ENCODE data around the gene SYNDIG1. TPM values are rescaled to one million over a fixed set of nuclear protein-coding genes. Genes with fewer than 3 reads are reported as not detected.

SYNDIG1 gene
- total RNA-seq, 1 donor from 2014 or later: 5.6 TPM

- no peaks in the 10 kb centered on the region for H3K27me3 Mint-ChIP-seq (ENCODE audit: low read depth)
- no peaks in the 10 kb centered on the region for H3K36me3 Mint-ChIP-seq (ENCODE audit: low read depth)
- DNase-seq (ENCODE audit: low spot score): peak; percentile 57
- H3K4me3 Mint-ChIP-seq (ENCODE audit: unreplicated experiment): no peak overlapping the region
- H3K4me1 Mint-ChIP-seq (ENCODE audit: low read depth): peaks cover 35% of the 10 kb centered on the region
- no peaks in the 10 kb centered on the region for H3K9me3 Mint-ChIP-seq (ENCODE audit: low read depth)
- H3K27ac Mint-ChIP-seq (ENCODE audit: unreplicated experiment): no peak overlapping the region
- no peak for TF ChIP-seq CTCF (IDR thresholded peaks at IDR 0.05)
These were observed 200.3 kb downstream of the SYNDIG1 start for GRCh38 chr20:24669701-24670100.

DNA sequence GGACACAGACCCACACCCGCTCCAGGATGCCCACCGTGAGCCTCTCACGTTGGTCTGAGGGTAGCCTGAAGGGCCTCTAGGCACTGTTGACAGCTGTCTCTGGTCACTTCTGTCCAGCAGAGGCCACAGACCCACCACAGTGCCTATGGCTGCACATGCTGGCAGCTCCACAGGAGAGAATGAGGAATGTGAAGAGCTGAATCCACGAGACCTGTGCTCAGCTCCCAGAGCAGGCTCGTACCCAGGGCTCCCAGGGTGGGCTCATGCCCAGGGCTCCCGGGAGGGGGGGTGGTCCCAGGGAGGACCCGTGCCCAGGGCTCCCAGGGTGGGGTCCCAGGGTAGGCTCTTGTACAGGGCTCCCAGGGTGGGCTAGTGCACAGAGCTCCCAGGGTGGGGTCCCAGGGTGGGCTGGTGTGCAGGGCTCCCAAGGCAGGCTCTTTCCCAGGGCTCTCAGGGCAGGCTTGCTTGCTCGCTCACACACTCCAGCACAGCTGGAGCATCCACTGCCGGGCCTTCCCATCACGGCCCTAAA lies 201.0 kb downstream of the SYNDIG1 start:
- Mint-ChIP-seq H3K27ac (ENCODE audit: unreplicated experiment) (no peak overlapping the region), H3K36me3 (ENCODE audit: low read depth) (no peaks in the 10 kb centered on the region), H3K9me3 (ENCODE audit: low read depth) (no peaks in the 10 kb centered on the region), H3K4me1 (ENCODE audit: low read depth) (peaks cover 35% of the 10 kb centered on the region), H3K27me3 (ENCODE audit: low read depth) (no peaks in the 10 kb centered on the region), H3K4me3 (ENCODE audit: unreplicated experiment) (no peak overlapping the region)
- peak; percentile 84 for DNase-seq (ENCODE audit: low spot score)
- no peak for TF ChIP-seq CTCF (IDR thresholded peaks at IDR 0.05)

- no peaks in the 10 kb centered on the region for H3K36me3 Mint-ChIP-seq (ENCODE audit: low read depth)
- peak; percentile 78 for DNase-seq (ENCODE audit: low spot score)
- no peak overlapping the region for H3K27ac Mint-ChIP-seq (ENCODE audit: unreplicated experiment)
- no peaks in the 10 kb centered on the region for H3K27me3 Mint-ChIP-seq (ENCODE audit: low read depth)
- H3K9me3 Mint-ChIP-seq (ENCODE audit: low read depth): no peaks in the 10 kb centered on the region
- TF ChIP-seq CTCF (IDR thresholded peaks at IDR 0.05): no peak
- peaks cover 35% of the 10 kb centered on the region for H3K4me1 Mint-ChIP-seq (ENCODE audit: low read depth)
- H3K4me3 Mint-ChIP-seq (ENCODE audit: unreplicated experiment): no peak overlapping the region
These were observed 201.6 kb downstream of the SYNDIG1 start for GRCh38 chr20:24670981-24671380.

DNA sequence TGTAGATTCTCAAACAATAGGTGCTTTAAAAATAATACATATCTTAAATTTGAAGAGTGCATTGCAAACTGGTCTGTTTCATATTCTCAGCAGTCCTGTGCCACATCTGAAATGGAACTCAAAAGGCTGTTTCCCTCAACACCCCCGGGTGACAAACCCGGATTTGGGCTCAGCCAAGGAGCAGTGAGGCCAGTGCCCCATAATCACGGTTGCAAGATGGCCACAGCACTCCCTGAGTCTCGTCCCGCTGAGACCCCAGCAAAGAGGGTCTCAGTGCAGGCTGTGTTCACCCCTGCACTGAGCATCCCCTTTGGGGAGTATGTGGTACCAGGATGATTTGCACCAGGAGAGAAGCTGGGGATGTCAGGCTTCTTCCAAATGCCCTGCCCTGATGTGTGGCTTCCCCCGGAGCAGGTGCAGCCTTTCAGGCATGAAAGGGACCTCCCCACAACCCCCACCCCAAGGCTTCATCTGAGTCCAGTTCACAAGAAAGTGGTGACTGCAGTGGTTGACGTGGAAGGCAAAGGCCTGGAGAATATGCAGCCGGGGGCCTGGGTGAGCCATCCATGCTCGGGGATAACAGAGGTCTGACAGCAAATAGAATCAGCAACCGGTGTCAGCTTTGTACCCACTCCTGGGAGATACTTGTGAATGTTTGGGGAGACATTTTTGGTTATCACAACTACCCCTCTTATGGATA lies 202.9 kb downstream of the SYNDIG1 start:
- H3K36me3 Mint-ChIP-seq (ENCODE audit: low read depth): no peaks in the 10 kb centered on the region
- DNase-seq (ENCODE audit: low spot score): peak; percentile 59
- H3K4me3 Mint-ChIP-seq (ENCODE audit: unreplicated experiment): no peak overlapping the region
- H3K27ac Mint-ChIP-seq (ENCODE audit: unreplicated experiment): peak overlapping the region; percentile 91
- H3K4me1 Mint-ChIP-seq (ENCODE audit: low read depth): peaks cover 35% of the 10 kb centered on the region
- H3K9me3 Mint-ChIP-seq (ENCODE audit: low read depth): no peaks in the 10 kb centered on the region
- no peak for TF ChIP-seq CTCF (IDR thresholded peaks at IDR 0.05)
- no peaks in the 10 kb centered on the region for H3K27me3 Mint-ChIP-seq (ENCODE audit: low read depth)

- H3K27ac Mint-ChIP-seq (ENCODE audit: unreplicated experiment): peak overlapping the region; percentile 91
- DNase-seq (ENCODE audit: low spot score): peak; percentile 61
- no peaks in the 10 kb centered on the region for H3K9me3 Mint-ChIP-seq (ENCODE audit: low read depth)
- H3K27me3 Mint-ChIP-seq (ENCODE audit: low read depth): no peaks in the 10 kb centered on the region
- no peak for TF ChIP-seq CTCF (IDR thresholded peaks at IDR 0.05)
- no peak overlapping the region for H3K4me3 Mint-ChIP-seq (ENCODE audit: unreplicated experiment)
- no peaks in the 10 kb centered on the region for H3K36me3 Mint-ChIP-seq (ENCODE audit: low read depth)
- peaks cover 37% of the 10 kb centered on the region for H3K4me1 Mint-ChIP-seq (ENCODE audit: low read depth)
These were observed 203.7 kb downstream of the SYNDIG1 start for GRCh38 chr20:24672886-24673677.
